ENCODE data around the gene SNAPC2.

SNAPC2 gene

DNA sequence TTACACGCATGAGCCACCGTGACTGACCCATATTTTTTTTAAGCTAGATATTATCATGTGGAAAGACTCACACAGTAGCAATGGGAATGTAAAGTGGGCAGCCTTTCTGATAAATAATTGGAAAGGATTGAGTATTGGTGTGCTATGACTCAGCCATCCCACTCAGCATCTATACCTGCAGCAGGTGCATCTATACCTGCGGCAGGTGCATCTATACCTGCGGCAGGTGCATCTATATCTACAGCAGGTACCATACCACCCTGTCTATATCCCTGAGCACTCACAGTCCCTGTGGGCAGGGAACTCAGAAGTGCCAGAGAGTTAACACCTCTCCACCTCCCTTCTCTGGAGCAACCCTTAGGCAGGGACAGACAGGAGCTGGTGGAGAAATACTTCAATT is 37.0 kb upstream of the SNAPC2 start:
- ChIA-PET CTCF (interaction anchor here (1.3 to 1.8 kb wide), 2 partner anchors 15 to 17 kb away, joined by 3 to 5 read pairs; no protein-coding TSS in a partner anchor), POLR2A (interaction anchor here (0.6 kb wide), 1 partner anchor 158 kb away, joined by 3 read pairs; no protein-coding TSS in a partner anchor)
- H3K4me1 ChIP-seq (ENCODE audit: control extremely low read depth in 1 of 4, control insufficient read depth in 4 of 4, insufficient read depth in 4 of 4, low read length in 3 of 4): peaks cover 0 to 5% (median 2%) of the 10 kb centered on the region in 4 experiments
- H3K36me3 ChIP-seq (ENCODE audit: control insufficient read depth in 4 of 4, insufficient read depth in 4 of 4, low read length in 3 of 4): no peaks in the 10 kb centered on the region
- no peak overlapping the region for H3K4me3 ChIP-seq (ENCODE audit: control insufficient read depth in 1 of 7, extremely low read depth in 1 of 7, insufficient read depth in 4 of 7, low read depth in 2 of 7, low read length in 6 of 7)
- H3K27me3 ChIP-seq (replicated peaks in 2 of 5; ENCODE audit: control insufficient read depth in 4 of 5, insufficient read depth in 5 of 5, low read length in 4 of 5): peaks cover 0 to 6% (median 0%) of the 10 kb centered on the region in 5 experiments
- H3K9me3 ChIP-seq (ENCODE audit: control extremely low read depth in 1 of 5, control insufficient read depth in 4 of 5, insufficient read depth in 2 of 5, low read depth in 1 of 5, low read length in 4 of 5): peaks cover 0 to 1% (median 0%) of the 10 kb centered on the region in 5 experiments
- DNase-seq: no peak
- no peak overlapping the region for H3K27ac ChIP-seq (ENCODE audit: insufficient read depth in 1 of 2, low read depth in 1 of 2, low read length in 2 of 2, poor library complexity in 1 of 2, severe bottlenecking in 2 of 2)
- 77% methylated on average over 2 of the region's 4 CpGs for WGBS (ENCODE audit: insufficient coverage)

DNA sequence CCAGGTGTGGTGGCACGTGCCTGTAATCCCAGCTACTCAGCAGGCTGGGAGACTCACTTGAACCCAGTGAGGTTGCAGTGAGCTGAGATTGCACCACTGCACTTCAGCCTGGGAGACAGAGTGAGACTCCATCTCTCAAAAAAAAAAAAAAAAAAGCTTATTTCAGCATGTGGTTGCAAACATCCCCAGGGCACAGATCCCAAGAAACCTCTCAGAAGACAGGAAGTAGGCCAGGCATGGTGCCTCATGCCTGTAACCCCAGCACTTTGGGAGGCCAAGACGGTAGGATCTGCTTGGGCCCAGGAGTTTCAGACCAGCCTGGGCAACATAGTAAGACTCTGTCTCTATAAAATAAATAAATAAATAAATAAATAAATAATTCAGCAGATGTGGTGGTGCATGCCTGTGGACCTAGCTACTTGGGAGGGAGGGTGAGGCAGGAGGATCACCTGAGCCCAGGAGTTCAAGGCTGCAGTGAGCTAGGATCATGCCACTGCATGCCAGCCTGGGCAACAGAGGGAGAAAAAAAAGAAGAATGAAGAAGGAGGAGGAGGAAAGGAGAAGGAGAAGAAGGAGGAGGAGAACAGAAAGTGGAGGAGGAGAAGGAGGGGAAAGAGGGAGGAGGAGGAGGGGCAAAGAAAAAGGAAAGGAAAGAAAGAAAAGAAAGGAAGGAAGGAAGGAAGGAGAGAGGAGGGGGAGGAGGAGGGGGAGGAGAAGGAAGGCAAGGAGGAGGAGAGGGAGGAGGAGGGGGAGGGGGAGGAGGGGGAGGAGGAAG is 36.2 kb upstream of the SNAPC2 start:
- DNase-seq: no peak
- POLR2A ChIA-PET: no interaction called here
- Histone ChIP-seq H3K36me3 (ENCODE audit: control insufficient read depth in 4 of 4, insufficient read depth in 4 of 4, low read length in 3 of 4) (no peaks in the 10 kb centered on the region), H3K9me3 (ENCODE audit: control extremely low read depth in 1 of 5, control insufficient read depth in 4 of 5, insufficient read depth in 2 of 5, low read depth in 1 of 5, low read length in 4 of 5) (peaks cover 0 to 1% (median 0%) of the 10 kb centered on the region in 5 experiments), H3K27me3 (replicated peaks in 2 of 5; ENCODE audit: control insufficient read depth in 4 of 5, insufficient read depth in 5 of 5, low read length in 4 of 5) (peaks cover 0 to 13% (median 5%) of the 10 kb centered on the region in 5 experiments), H3K4me1 (ENCODE audit: control extremely low read depth in 1 of 4, control insufficient read depth in 4 of 4, insufficient read depth in 4 of 4, low read length in 3 of 4) (peaks cover 0 to 12% (median 9%) of the 10 kb centered on the region in 4 experiments), H3K27ac (ENCODE audit: insufficient read depth in 1 of 2, low read depth in 1 of 2, low read length in 2 of 2, poor library complexity in 1 of 2, severe bottlenecking in 2 of 2) (no peak overlapping the region), H3K4me3 (ENCODE audit: control insufficient read depth in 1 of 7, extremely low read depth in 1 of 7, insufficient read depth in 4 of 7, low read depth in 2 of 7, low read length in 6 of 7) (no peak overlapping the region)
- WGBS (ENCODE audit: insufficient coverage): 100% methylated on average over 1 of the region's 2 CpGs
- CTCF ChIA-PET: interaction anchor here (0.7 to 1.8 kb wide), 3 partner anchors 8 to 16 kb away, joined by 3 to 5 read pairs (median 3); no protein-coding TSS in a partner anchor

DNA sequence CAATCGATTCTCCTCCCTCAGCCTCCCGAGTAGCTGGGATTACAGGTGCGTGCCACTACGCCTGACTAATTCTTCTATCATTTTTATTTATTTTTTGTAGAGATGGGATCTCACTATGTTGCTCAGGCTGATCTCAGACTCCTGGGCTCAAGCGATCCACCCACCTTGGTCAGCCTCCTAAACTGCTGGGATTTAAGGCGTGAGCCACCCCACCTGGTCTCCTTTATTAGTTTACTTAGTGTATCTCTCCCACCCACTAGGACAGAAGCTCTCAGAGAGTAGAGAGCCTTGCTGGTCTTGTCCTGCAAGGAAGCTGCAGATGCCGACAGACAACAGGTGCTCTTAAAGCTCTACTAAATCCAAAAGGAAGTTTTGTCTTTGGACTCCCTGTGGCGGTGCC is 34.3 kb upstream of the SNAPC2 start:
- 96% methylated on average over 5 of the region's 8 CpGs for WGBS (ENCODE audit: insufficient coverage)
- DNase-seq: no peak
- Histone ChIP-seq H3K27ac (ENCODE audit: insufficient read depth in 1 of 2, low read depth in 1 of 2, low read length in 2 of 2, poor library complexity in 1 of 2, severe bottlenecking in 2 of 2) (no peak overlapping the region), H3K4me3 (ENCODE audit: control insufficient read depth in 1 of 7, extremely low read depth in 1 of 7, insufficient read depth in 4 of 7, low read depth in 2 of 7, low read length in 6 of 7) (no peak overlapping the region), H3K4me1 (ENCODE audit: control extremely low read depth in 1 of 4, control insufficient read depth in 4 of 4, insufficient read depth in 4 of 4, low read length in 3 of 4) (peaks cover 0 to 12% (median 9%) of the 10 kb centered on the region in 4 experiments), H3K36me3 (ENCODE audit: control insufficient read depth in 4 of 4, insufficient read depth in 4 of 4, low read length in 3 of 4) (no peaks in the 10 kb centered on the region), H3K27me3 (replicated peaks in 2 of 5; ENCODE audit: control insufficient read depth in 4 of 5, insufficient read depth in 5 of 5, low read length in 4 of 5) (peaks cover 0 to 21% (median 8%) of the 10 kb centered on the region in 5 experiments), H3K9me3 (ENCODE audit: control extremely low read depth in 1 of 5, control insufficient read depth in 4 of 5, insufficient read depth in 2 of 5, low read depth in 1 of 5, low read length in 4 of 5) (peaks cover 0 to 1% (median 0%) of the 10 kb centered on the region in 5 experiments)
- POLR2A ChIA-PET: no interaction called here
- CTCF ChIA-PET: no interaction called here

DNA sequence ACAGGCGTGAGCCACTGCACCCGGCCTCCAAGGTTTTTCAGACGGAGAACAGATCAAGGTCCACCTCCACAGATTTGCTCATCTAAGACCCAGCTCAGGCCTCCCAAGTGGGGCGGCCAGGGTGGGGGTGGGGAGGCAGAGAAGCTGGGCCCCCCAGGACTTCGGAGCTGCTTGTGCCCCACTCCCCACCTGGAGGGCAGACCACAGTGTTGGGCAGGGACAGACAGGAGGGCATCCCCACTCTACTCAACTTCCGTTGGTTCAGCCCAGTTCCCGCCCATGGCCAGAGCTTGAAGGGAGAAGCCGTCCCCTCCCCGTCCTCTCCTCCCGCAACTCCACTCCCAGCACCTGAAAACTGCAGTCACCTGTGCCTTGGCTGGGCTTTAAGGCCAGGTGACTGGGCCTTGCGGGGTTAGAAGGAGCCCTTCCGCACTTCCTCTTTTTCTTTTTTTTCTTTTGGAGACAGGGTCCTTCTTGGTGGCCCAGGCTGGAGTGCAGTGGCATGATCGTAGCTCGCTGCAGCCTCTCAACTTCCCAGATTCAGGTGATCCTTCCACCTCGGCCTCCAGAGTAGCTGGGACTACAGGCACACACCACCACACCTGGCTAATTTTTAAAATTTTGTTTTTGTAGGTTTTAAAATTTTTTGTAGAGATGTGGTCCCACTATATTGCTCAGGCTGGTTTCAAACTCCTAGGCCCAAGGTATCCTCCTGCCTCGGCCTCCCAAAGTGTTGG is 32.6 kb upstream of the SNAPC2 start:
- CTCF ChIA-PET: interaction anchor here (1.4 to 1.6 kb wide), 4 partner anchors 11 to 30 kb away, joined by 3 to 5 read pairs (median 4); partner anchors contain the start of gene MAP2K7
- Histone ChIP-seq H3K27me3 (replicated peaks in 2 of 5; ENCODE audit: control insufficient read depth in 4 of 5, insufficient read depth in 5 of 5, low read length in 4 of 5) (peaks cover 0 to 24% (median 8%) of the 10 kb centered on the region in 5 experiments), H3K4me1 (ENCODE audit: control extremely low read depth in 1 of 4, control insufficient read depth in 4 of 4, insufficient read depth in 4 of 4, low read length in 3 of 4) (peaks cover 0 to 12% (median 9%) of the 10 kb centered on the region in 4 experiments), H3K36me3 (ENCODE audit: control insufficient read depth in 4 of 4, insufficient read depth in 4 of 4, low read length in 3 of 4) (no peaks in the 10 kb centered on the region), H3K4me3 (ENCODE audit: control insufficient read depth in 1 of 7, extremely low read depth in 1 of 7, insufficient read depth in 4 of 7, low read depth in 2 of 7, low read length in 6 of 7) (no peak overlapping the region), H3K9me3 (ENCODE audit: control extremely low read depth in 1 of 5, control insufficient read depth in 4 of 5, insufficient read depth in 2 of 5, low read depth in 1 of 5, low read length in 4 of 5) (no peaks in the 10 kb centered on the region), H3K27ac (ENCODE audit: insufficient read depth in 1 of 2, low read depth in 1 of 2, low read length in 2 of 2, poor library complexity in 1 of 2, severe bottlenecking in 2 of 2) (no peak overlapping the region)
- 70% methylated on average over 9 of the region's 16 CpGs for WGBS (ENCODE audit: insufficient coverage)
- DNase-seq: peak in 1 of 3 donors; percentile 22
- POLR2A ChIA-PET: no interaction called here

DNA sequence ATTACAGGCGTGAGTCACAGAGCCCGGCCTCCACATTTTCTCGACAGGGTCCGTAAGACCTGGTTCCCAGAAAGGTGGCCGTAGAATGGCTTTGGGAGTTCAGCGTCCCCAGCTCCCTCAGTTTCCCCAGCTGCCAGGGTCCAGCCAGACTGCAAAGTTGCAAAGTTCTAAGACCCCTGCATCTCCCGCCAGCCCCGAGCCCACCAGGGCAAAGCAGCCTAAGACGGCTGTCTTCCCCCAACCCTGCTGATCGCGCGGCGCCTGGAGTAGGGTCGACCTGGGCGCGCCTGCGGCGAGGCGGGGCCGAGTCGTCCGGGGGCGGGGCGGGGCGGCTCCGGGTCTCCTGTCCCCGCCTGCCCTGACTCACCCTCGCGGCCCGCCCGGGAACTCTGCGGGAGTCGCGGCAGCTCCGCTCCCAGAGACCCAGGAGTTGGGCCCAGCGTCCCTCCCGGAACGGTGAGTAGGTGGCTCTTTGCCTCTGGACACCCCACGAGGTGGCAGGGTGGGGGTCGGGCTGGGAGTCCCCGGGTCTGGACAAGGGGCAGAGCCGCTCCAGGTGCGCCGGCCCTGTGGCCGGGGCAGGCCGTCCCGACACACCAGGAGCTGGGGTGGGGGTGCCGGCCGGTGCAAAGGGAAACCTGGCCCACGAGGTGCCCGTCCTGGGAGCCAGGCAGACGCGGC is 31.9 kb upstream of the SNAPC2 start, which contains the start of gene LRRC8E:
Gene LRRC8E (plus strand): TSS at position 366 of the 681 bp plus-strand sequence. CDS start 7,094 bp downstream, outside the sequence.
- peak within 1 kb of the TSS in 3 of 7 experiments; percentile 20 to 58 (median 46) for H3K4me3 ChIP-seq (ENCODE audit: control insufficient read depth in 1 of 7, extremely low read depth in 1 of 7, insufficient read depth in 4 of 7, low read depth in 2 of 7, low read length in 6 of 7)
- H3K4me1 ChIP-seq (ENCODE audit: control extremely low read depth in 1 of 4, control insufficient read depth in 4 of 4, insufficient read depth in 4 of 4, low read length in 3 of 4): peaks cover 0 to 12% (median 9%) of the 10 kb centered on the region in 4 experiments
- WGBS (ENCODE audit: insufficient coverage): 12% methylated on average over 41 of the region's 53 CpGs
- ChIA-PET CTCF (interaction anchor here (1.4 to 1.6 kb wide), 3 partner anchors 12 to 27 kb away, joined by 3 to 5 read pairs (median 4); partner anchors contain the start of gene MAP2K7), POLR2A (no interaction called here)
- peaks cover 0 to 24% (median 8%) of the 10 kb centered on the region in 5 experiments for H3K27me3 ChIP-seq (replicated peaks in 2 of 5; ENCODE audit: control insufficient read depth in 4 of 5, insufficient read depth in 5 of 5, low read length in 4 of 5)
- H3K27ac ChIP-seq (ENCODE audit: insufficient read depth in 1 of 2, low read depth in 1 of 2, low read length in 2 of 2, poor library complexity in 1 of 2, severe bottlenecking in 2 of 2): no peak within 1 kb of the TSS
- H3K9me3 ChIP-seq (ENCODE audit: control extremely low read depth in 1 of 5, control insufficient read depth in 4 of 5, insufficient read depth in 2 of 5, low read depth in 1 of 5, low read length in 4 of 5): no peaks in the 10 kb centered on the region
- H3K36me3 ChIP-seq (ENCODE audit: control insufficient read depth in 4 of 4, insufficient read depth in 4 of 4, low read length in 3 of 4): no peaks in the 10 kb centered on the region
- peak in 2 of 3 donors; percentile 50 to 58 for DNase-seq

DNA sequence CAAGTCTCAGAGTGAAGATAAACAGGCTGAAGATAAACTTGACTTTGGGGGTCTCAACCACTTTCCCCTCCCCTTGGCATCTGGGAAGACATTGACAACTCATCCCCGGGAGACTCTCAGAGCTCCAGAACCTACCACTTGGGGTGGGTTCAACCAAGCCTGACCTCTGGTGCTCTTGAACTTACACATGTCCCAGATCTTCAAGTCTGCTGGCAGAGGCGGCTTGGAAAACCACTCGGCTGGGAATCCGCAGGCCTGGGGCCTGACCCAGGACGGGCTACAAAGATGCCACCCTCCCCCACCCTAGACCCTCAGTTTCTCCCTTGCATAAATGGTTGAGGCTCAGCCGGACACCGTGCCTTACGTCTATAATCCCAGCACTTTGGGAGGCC is 31.3 kb upstream of the SNAPC2 start:
- Histone ChIP-seq H3K27me3 (replicated peaks in 2 of 5; ENCODE audit: control insufficient read depth in 4 of 5, insufficient read depth in 5 of 5, low read length in 4 of 5) (peaks cover 0 to 24% (median 8%) of the 10 kb centered on the region in 5 experiments), H3K9me3 (ENCODE audit: control extremely low read depth in 1 of 5, control insufficient read depth in 4 of 5, insufficient read depth in 2 of 5, low read depth in 1 of 5, low read length in 4 of 5) (no peaks in the 10 kb centered on the region), H3K27ac (ENCODE audit: insufficient read depth in 1 of 2, low read depth in 1 of 2, low read length in 2 of 2, poor library complexity in 1 of 2, severe bottlenecking in 2 of 2) (no peak overlapping the region), H3K4me3 (ENCODE audit: control insufficient read depth in 1 of 7, extremely low read depth in 1 of 7, insufficient read depth in 4 of 7, low read depth in 2 of 7, low read length in 6 of 7) (peak overlapping the region in 3 of 7 experiments; percentile 20 to 58 (median 46)), H3K4me1 (ENCODE audit: control extremely low read depth in 1 of 4, control insufficient read depth in 4 of 4, insufficient read depth in 4 of 4, low read length in 3 of 4) (peaks cover 0 to 12% (median 9%) of the 10 kb centered on the region in 4 experiments), H3K36me3 (ENCODE audit: control insufficient read depth in 4 of 4, insufficient read depth in 4 of 4, low read length in 3 of 4) (no peaks in the 10 kb centered on the region)
- DNase-seq: no peak
- 86% methylated on average over 6 of the region's 8 CpGs for WGBS (ENCODE audit: insufficient coverage)
- ChIA-PET CTCF (interaction anchor here (1.4 kb wide), 1 partner anchor 27 kb away, joined by 4 read pairs; no protein-coding TSS in a partner anchor), POLR2A (no interaction called here)

All from common myeloid progenitor, CD34-positive (primary cell).